Measurements from ENCODE around the gene GRK5.

The GRK5 gene

GRCh38 chr10:119367841-119368549 lies 160.6 kb downstream of the GRK5 start:
- no peak for DNase-seq

GRCh38 chr10:119368581-119368980 lies 161.2 kb downstream of the GRK5 start:
- no peak for DNase-seq

GRCh38 chr10:119368991-119369869 lies 161.9 kb downstream of the GRK5 start:
- DNase-seq = no peak

- DNase-seq = no peak
Observed at GRCh38 chr10:119370111-119370741, 162.9 kb downstream of the GRK5 start.

- DNase-seq = no peak
Observed at GRCh38 chr10:119370972-119371703, 163.8 kb downstream of the GRK5 start.

- no peak for DNase-seq
Observed at GRCh38 chr10:119371704-119372663, 164.6 kb downstream of the GRK5 start.

GRCh38 chr10:119373294-119374102 lies 166.1 kb downstream of the GRK5 start:
- DNase-seq = no peak

GRCh38 chr10:119374236-119374635 lies 166.9 kb downstream of the GRK5 start:
- no peak for DNase-seq

- no peak for DNase-seq
Observed at GRCh38 chr10:119375574-119376272, 168.4 kb downstream of the GRK5 start.

GRCh38 chr10:119377451-119377957 lies 170.1 kb downstream of the GRK5 start:
- DNase-seq = no peak

- DNase-seq = no peak
Observed at GRCh38 chr10:119377958-119378736, 170.8 kb downstream of the GRK5 start.

GRCh38 chr10:119378737-119379067 lies 171.3 kb downstream of the GRK5 start:
- DNase-seq = no peak

- no peak for DNase-seq
Observed at GRCh38 chr10:119379466-119380071, 172.2 kb downstream of the GRK5 start.

GRCh38 chr10:119383174-119383856 lies 175.9 kb downstream of the GRK5 start:
- DNase-seq = no peak

- no peak for DNase-seq
Observed at GRCh38 chr10:119384127-119384526, 176.8 kb downstream of the GRK5 start.

GRCh38 chr10:119386666-119387065 lies 179.3 kb downstream of the GRK5 start:
- no peak for DNase-seq

GRCh38 chr10:119388849-119389345 lies 181.5 kb downstream of the GRK5 start:
- no peak for DNase-seq
